Loucy (cell line): Measurements from ENCODE around the gene CPXM2.

Experiments used
- EZH2phosphoT487 ChIP-seq: fragments of 200-600 bp; IDR thresholded peaks from 2 replicates; pipeline ENCODE4 v1.6.1; 2018; ENCODE audit warnings: antibody characterized with exemption, mild to moderate bottlenecking, moderate library complexity, borderline replicate concordance
- TF ChIP-seq, protein P1 (sequence below): fragments of 200-600 bp; sonication (generic); conservative IDR thresholded peaks from 2 replicates; pipeline ENCODE4 v1.5.1; 2014; ENCODE audit warnings: mild to moderate bottlenecking, antibody characterized with exemption, low read length

DNA sequence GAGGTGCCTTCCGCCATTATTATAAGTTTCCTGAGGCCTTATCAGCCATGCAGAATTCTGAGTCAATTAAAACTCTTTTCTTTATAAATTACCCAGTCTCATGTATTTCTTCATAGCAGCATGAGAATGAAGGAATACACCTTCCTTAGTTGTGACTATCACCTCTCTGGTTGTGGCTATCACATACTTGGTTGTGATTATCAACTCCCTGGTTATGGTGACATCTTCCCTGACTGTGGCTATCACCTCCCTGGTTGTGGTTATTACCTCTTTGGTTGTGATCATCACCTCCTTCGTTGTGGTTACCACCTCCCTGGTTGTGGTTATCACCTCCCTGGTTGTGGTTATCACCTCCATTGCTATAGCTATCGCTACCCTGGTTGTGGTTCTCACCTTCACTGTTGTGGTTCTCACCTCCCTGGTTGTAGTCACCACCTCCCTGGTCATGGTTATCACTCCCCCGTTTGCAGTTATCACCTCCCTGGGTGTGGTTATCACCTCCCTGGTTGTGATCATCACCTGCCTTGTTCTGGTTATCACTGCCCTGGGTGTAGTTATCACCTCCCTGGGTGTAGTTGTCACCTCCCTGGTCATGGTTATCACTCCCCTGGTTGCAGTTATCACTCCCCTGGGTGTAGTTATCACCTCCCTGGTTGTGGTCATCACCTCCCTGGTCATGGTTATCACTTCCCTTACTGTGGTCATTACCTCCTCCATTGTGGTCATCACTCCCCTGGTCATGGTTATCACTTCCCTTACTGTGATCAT is 119.5 kb downstream of the CPXM2 start:
- TF ChIP-seq, protein P1, sequence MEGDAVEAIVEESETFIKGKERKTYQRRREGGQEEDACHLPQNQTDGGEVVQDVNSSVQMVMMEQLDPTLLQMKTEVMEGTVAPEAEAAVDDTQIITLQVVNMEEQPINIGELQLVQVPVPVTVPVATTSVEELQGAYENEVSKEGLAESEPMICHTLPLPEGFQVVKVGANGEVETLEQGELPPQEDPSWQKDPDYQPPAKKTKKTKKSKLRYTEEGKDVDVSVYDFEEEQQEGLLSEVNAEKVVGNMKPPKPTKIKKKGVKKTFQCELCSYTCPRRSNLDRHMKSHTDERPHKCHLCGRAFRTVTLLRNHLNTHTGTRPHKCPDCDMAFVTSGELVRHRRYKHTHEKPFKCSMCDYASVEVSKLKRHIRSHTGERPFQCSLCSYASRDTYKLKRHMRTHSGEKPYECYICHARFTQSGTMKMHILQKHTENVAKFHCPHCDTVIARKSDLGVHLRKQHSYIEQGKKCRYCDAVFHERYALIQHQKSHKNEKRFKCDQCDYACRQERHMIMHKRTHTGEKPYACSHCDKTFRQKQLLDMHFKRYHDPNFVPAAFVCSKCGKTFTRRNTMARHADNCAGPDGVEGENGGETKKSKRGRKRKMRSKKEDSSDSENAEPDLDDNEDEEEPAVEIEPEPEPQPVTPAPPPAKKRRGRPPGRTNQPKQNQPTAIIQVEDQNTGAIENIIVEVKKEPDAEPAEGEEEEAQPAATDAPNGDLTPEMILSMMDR, result no peak
- no peak for TF ChIP-seq EZH2phosphoT487
